GM12874 (cell line): ENCODE results near the gene SMIM10L1.

Experiments used
- CTCF ChIP-seq: IDR thresholded peaks from 2 replicates; pipeline ENCODE4 v1.5.1; 2011; ENCODE audit warnings: low read depth, mild to moderate bottlenecking, control low read depth, low read length, moderate library complexity; ENCODE audit not compliant: insufficient read depth

SMIM10L1 gene

GRCh38 chr12:11182529-11182928 lies 11.5 kb downstream of the SMIM10L1 start:
- no peak for TF ChIP-seq CTCF

GRCh38 chr12:11183011-11183410 lies 12.0 kb downstream of the SMIM10L1 start:
- no peak for TF ChIP-seq CTCF

- no peak for TF ChIP-seq CTCF
Measured at GRCh38 chr12:11186837-11187236, 15.8 kb downstream of the SMIM10L1 start, which contains the start of gene TAS2R42. Gene TAS2R42 (minus strand): TSS chr12:11186937. CDS start chr12:11186937, 0 bp downstream.

- no peak for TF ChIP-seq CTCF
Measured at GRCh38 chr12:11202811-11203210, 31.8 kb downstream of the SMIM10L1 start.

GRCh38 chr12:11204173-11204572 lies 33.2 kb downstream of the SMIM10L1 start:
- TF ChIP-seq CTCF, result no peak

- TF ChIP-seq CTCF, result no peak
Measured at GRCh38 chr12:11209113-11209512, 38.1 kb downstream of the SMIM10L1 start.
